Endothelial cell of umbilical vein (primary cell): ENCODE measurements around the gene GALT. TPM values are rescaled to one million over a fixed set of nuclear protein-coding genes. Genes with fewer than 3 reads are reported as not detected.
A peak's percentile ranks its signal among the peaks of the same experiment; 100 is the strongest.

Experiments used
- BruUV-seq: library from RNA; stranded (reverse); fragments of 400-500 nt; replicated peaks from 2 replicates; lab custom pipeline; 2021; lab: Mats Ljungman, UMichigan
- CTCF ChIA-PET: fragments of 300-600, 350-600 bp; sonication (Branson Sonifier 250); formaldehyde crosslinking; loops from one replicate; lab custom pipeline; 2021; ENCODE audit warnings: antibody characterized with exemption, inconsistent platforms; lab: Charles Lee
- POLR2A ChIA-PET: fragments of 300-600, 350-600 bp; sonication (Branson Sonifier 250); formaldehyde crosslinking; loops from one replicate; lab custom pipeline; 2021; ENCODE audit warnings: antibody characterized with exemption, inconsistent platforms; lab: Charles Lee
- DNase-seq: peaks from one replicate; pipeline ENCODE4 v3.0.0-alpha.2; 2011; ENCODE audit warnings: low read depth, low spot score
- FAIRE-seq: peaks from 2 replicates; lab custom pipeline; 2011; peaks lifted over from hg19 to GRCh38; lab: Jason Lieb, UNC
- H2AFZ ChIP-seq: 2 replicates; pipeline ENCODE4 v1.6.0; 2012; ENCODE audit warnings: low read depth, low read length, control low read depth, inconsistent platforms
- H3K27ac ChIP-seq: 2 replicates; pipeline ENCODE4 v1.5.1; 2011; ENCODE audit warnings: low read depth, mild to moderate bottlenecking, control low read depth, low read length, moderate library complexity; ENCODE audit not compliant: insufficient read depth
- H3K27me3 ChIP-seq, 2 experiments: 2 replicates each; pipeline versions ENCODE4 v1.6.0 to v1.6.1; 2011; ENCODE audit warnings: low read length in 2 of 2, mixed read lengths in 1 of 2; ENCODE audit not compliant: control insufficient read depth in 2 of 2, insufficient read depth in 2 of 2
- H3K36me3 ChIP-seq, 2 experiments: 2 replicates in 1 of 2; 3 replicates in 1 of 2; pipeline ENCODE4 v1.5.1; 2011; ENCODE audit warnings: low read length in 2 of 2, mild to moderate bottlenecking in 1 of 2, moderate library complexity in 1 of 2; ENCODE audit not compliant: control insufficient read depth in 2 of 2, insufficient read depth in 2 of 2; ENCODE audit errors: extremely low read depth in 1 of 2
- H3K4me1 ChIP-seq: 3 replicates; pipeline ENCODE4 v1.5.1; 2011; ENCODE audit warnings: mild to moderate bottlenecking, low read length; ENCODE audit not compliant: control insufficient read depth, insufficient read depth; ENCODE audit errors: extremely low read depth
- H3K4me2 ChIP-seq: 2 replicates; pipeline ENCODE4 v1.6.1; 2011; ENCODE audit warnings: low read length, control low read depth, mixed read lengths; ENCODE audit not compliant: insufficient read depth
- H3K4me3 ChIP-seq, 3 experiments: fragments of 200-600 bp in 1 of 3; sonication (generic), shearing (Covaris generic) in 1 of 3; replicated peaks in 1 of 3; 2 replicates each; pipeline ENCODE4 v1.5.1; 2011 to 2016; ENCODE audit warnings: control low read depth in 3 of 3, low read length in 3 of 3, mild to moderate bottlenecking in 2 of 3, inconsistent platforms in 1 of 3, low read depth in 1 of 3, moderate library complexity in 1 of 3; ENCODE audit not compliant: insufficient read depth in 1 of 3
- H3K79me2 ChIP-seq: 2 replicates; pipeline ENCODE4 v1.6.0; 2012; ENCODE audit warnings: low read length, inconsistent platforms; ENCODE audit not compliant: control insufficient read depth, insufficient read depth
- H3K9ac ChIP-seq: replicated peaks from 2 replicates; pipeline ENCODE3; 2011; ENCODE audit warnings: low read length, control low read depth; ENCODE audit not compliant: insufficient read depth; ENCODE audit errors: extremely low read depth
- H3K9me1 ChIP-seq: replicated peaks from 3 replicates; pipeline ENCODE4 v1.6.0; 2011; ENCODE audit warnings: mild to moderate bottlenecking, low read length; ENCODE audit not compliant: control insufficient read depth, insufficient read depth; ENCODE audit errors: extremely low read depth
- H3K9me3 ChIP-seq: replicated peaks from 2 replicates; pipeline ENCODE4 v1.5.1; 2012; ENCODE audit warnings: low read length, inconsistent platforms; ENCODE audit not compliant: control insufficient read depth, insufficient read depth
- H4K20me1 ChIP-seq: replicated peaks from 2 replicates; pipeline ENCODE3; 2011; ENCODE audit warnings: mild to moderate bottlenecking, low read length; ENCODE audit not compliant: control insufficient read depth, insufficient read depth; ENCODE audit errors: extremely low read depth
- CTCF ChIP-seq, 2 donors: IDR thresholded peaks; 1 replicate in 1 of 2; 2 replicates in 1 of 2; pipeline ENCODE4 v1.5.1; 2011; ENCODE audit warnings: low read length in 2 of 2, mild to moderate bottlenecking in 2 of 2, moderate library complexity in 2 of 2, control low read depth in 1 of 2, inconsistent platforms in 1 of 2, low read depth in 1 of 2; ENCODE audit not compliant: insufficient read depth in 1 of 2; ENCODE audit errors: extremely low read depth in 1 of 2
- EZH2 ChIP-seq: IDR thresholded peaks from 2 replicates; pipeline ENCODE4 v1.6.1; 2012; ENCODE audit warnings: borderline replicate concordance, low read depth, mild to moderate bottlenecking, moderate library complexity, low read length, inconsistent platforms; ENCODE audit not compliant: severe bottlenecking
- FOS ChIP-seq: IDR thresholded peaks from 2 replicates; pipeline ENCODE4 v1.6.1; 2011; ENCODE audit warnings: mild to moderate bottlenecking, low read length, moderate library complexity, borderline replicate concordance; ENCODE audit not compliant: insufficient read depth
- GATA2 ChIP-seq: IDR thresholded peaks from 2 replicates; pipeline ENCODE4 v1.7.0; 2011; ENCODE audit warnings: low read depth, mild to moderate bottlenecking, moderate library complexity, mixed read lengths, low read length; ENCODE audit not compliant: insufficient read length, insufficient read depth
- JUN ChIP-seq: IDR thresholded peaks from 2 replicates; pipeline ENCODE4 v1.6.1; 2011; ENCODE audit warnings: borderline replicate concordance, low read depth; ENCODE audit not compliant: insufficient read length, insufficient read depth
- MAX ChIP-seq: IDR thresholded peaks from 2 replicates; pipeline ENCODE4 v1.6.1; 2011; ENCODE audit not compliant: insufficient read depth, insufficient read length
- MYC ChIP-seq: IDR thresholded peaks from one replicate; pipeline ENCODE4 v1.6.1; 2011; ENCODE audit warnings: mild to moderate bottlenecking, low read depth, low read length
- POLR2A ChIP-seq: IDR thresholded peaks from 2 replicates; pipeline ENCODE4 v1.6.1; 2012; ENCODE audit warnings: low read depth, mild to moderate bottlenecking, control low read depth, low read length
- POLR2AphosphoS5 ChIP-seq: IDR thresholded peaks from 2 replicates; pipeline ENCODE4 v1.6.1; 2012; ENCODE audit warnings: low read depth, mild to moderate bottlenecking, control low read depth, low read length, moderate library complexity; ENCODE audit not compliant: insufficient read depth
- dilution Hi-C: fragments of 300-500 bp; cut with MboI; formaldehyde crosslinking; loops from one replicate; pipeline ENCODE4 v1.15.0; 2019; ENCODE audit warnings: low sequenced_read_pairs; ENCODE audit not compliant: extremely low pct_ligation_motif_present
- intact Hi-C: fragments of 100-400 bp; cut with micrococcal nuclease; formaldehyde crosslinking; loops from one replicate; pipeline ENCODE4 v1.10.0; 2022
- polyA plus RNA-seq, 4 experiments: library from polyadenylated mRNA; depleted of rRNA in 3 of 4; stranded (reverse) in 3 of 4; unstranded in 1 of 4; fragments of >200 nt; gene quantifications; 2 replicates each; pipeline versions ENCODE4 v1.2.1 to v1.2.3, GENCODE V29; 2011 to 2012; ENCODE audit warnings: missing spikeins in 1 of 4
- total RNA-seq: library from RNA; stranded (reverse); gene quantifications from 2 replicates; pipeline ENCODE4 v1.2.3, GENCODE V29; 2021

GALT gene
- total and polyA plus RNA-seq, 2 donors (not counting 3 experiments of a cell fraction or from before 2014, with no cell fraction given) = 36.6 to 58.5 TPM

- POLR2A ChIA-PET = interaction anchor here (0.6 kb wide), 1 partner anchor 1966 kb away, joined by 7 read pairs; no protein-coding TSS in a partner anchor
- dilution Hi-C loops = no loop called here
- no peaks in the 10 kb centered on the region for H3K9me3 ChIP-seq
- peaks cover 23% of the 10 kb centered on the region for H3K4me1 ChIP-seq
- no peak overlapping the region for H2AFZ ChIP-seq
- no peaks in the 10 kb centered on the region for H3K9me1 ChIP-seq
- CTCF ChIA-PET = interaction anchor here (2.2 kb wide), 1 partner anchor 10 kb away, joined by 7 read pairs; no protein-coding TSS in a partner anchor
- H4K20me1 ChIP-seq = no peaks in the 10 kb centered on the region
- no peak overlapping the region for H3K9ac ChIP-seq
- H3K4me3 ChIP-seq = no peak overlapping the region
- peaks cover 0 to 2% of the 10 kb centered on the region in 2 experiments for H3K36me3 ChIP-seq
- FAIRE-seq (no peak), DNase-seq (peak; percentile 36)
- intact Hi-C loops = no loop called here
- no TSS peak for BruUV-seq
- H3K27ac ChIP-seq = no peak overlapping the region
- no peaks in the 10 kb centered on the region for H3K79me2 ChIP-seq
- no peak overlapping the region for H3K4me2 ChIP-seq
- TF ChIP-seq GATA2 (no peak), POLR2AphosphoS5 (no peak), JUN (no peak), EZH2 (no peak), POLR2A (no peak), FOS (no peak), MYC (no peak), CTCF (IDR thresholded peaks at IDR 0.05; ENCODE audit: extremely low read depth in 1 of 2, insufficient read depth in 1 of 2, low read depth in 1 of 2, low read length in 2 of 2) (no peak), MAX (no peak)
- no peaks in the 10 kb centered on the region for H3K27me3 ChIP-seq
Measured at GRCh38 chr9:34654323-34655051, 8.0 kb downstream of the GALT start.
